GM12878 (cell line): Measurements from ENCODE around the gene GKAP1. TPM values are rescaled to one million over a fixed set of nuclear protein-coding genes. Genes with fewer than 3 reads are reported as not detected.

ENCODE experiments used
- FOXM1 ChIP-seq: IDR thresholded peaks from 2 replicates; pipeline ENCODE4 v1.6.1; 2012; ENCODE audit warnings: low read depth, mild to moderate bottlenecking, inconsistent platforms, low read length, moderate library complexity
- MXI1 ChIP-seq: fragments of 150-350 bp; IDR thresholded peaks from 2 replicates; pipeline ENCODE4 v1.6.1; 2011; ENCODE audit warnings: low read depth, mild to moderate bottlenecking, inconsistent platforms, low read length, improper control_type of control experiment
- PAX8 ChIP-seq: fragments of 450-650 bp; IDR thresholded peaks from 2 replicates; pipeline ENCODE4 v1.6.1; 2017; ENCODE audit warnings: mild to moderate bottlenecking, moderate library complexity
- PKNOX1 ChIP-seq: fragments of 450-650 bp; IDR thresholded peaks from 2 replicates; pipeline ENCODE4 v1.6.1; 2016; ENCODE audit warnings: mild to moderate bottlenecking
- POLR2AphosphoS2 ChIP-seq: IDR thresholded peaks from 2 replicates; pipeline ENCODE4 v1.6.1; 2011; ENCODE audit warnings: low read depth, mild to moderate bottlenecking, low read length, improper control_type of control experiment, moderate library complexity
- SREBF1 ChIP-seq: IDR thresholded peaks from 2 replicates; pipeline ENCODE4 v1.6.1; 2012; ENCODE audit warnings: mild to moderate bottlenecking, low read length
- STAT3 ChIP-seq: IDR thresholded peaks from 2 replicates; pipeline ENCODE4 v1.6.1; 2011; ENCODE audit warnings: low read depth, low read length, improper control_type of control experiment
- polyA plus RNA-seq, 11 experiments: library from polyadenylated mRNA; depleted of rRNA in 4 of 11; unstranded in 6 of 11; stranded (reverse) in 5 of 11; fragments of >200 nt; fragmentation: Nextera tagmentation in 4 of 11; fragmentation: Illumina TruSeq in 1 of 11; extraction: Ambion mirVana in 4 of 11; extraction: Trizol in 1 of 11; gene quantifications; 1 replicate in 1 of 11; 2 replicates in 10 of 11; pipeline versions ENCODE4 v1.2.1 to v1.2.3, GENCODE V29; 2011 to 2016; ENCODE audit warnings: inconsistent platforms in 2 of 11, missing spikeins in 2 of 11, low read depth in 1 of 11
- total RNA-seq, 4 experiments: library from RNA; depleted of rRNA in 3 of 4; stranded (reverse); fragments of >200 nt in 3 of 4; fragmentation: Illumina TruSeq in 1 of 4; extraction: Trizol in 1 of 4; gene quantifications; 2 replicates each; pipeline versions ENCODE4 v1.2.1 to v1.2.3, GENCODE V29; 2013 to 2021
- TF ChIP-seq, protein P1 (sequence below): fragments of 450-650 bp; IDR thresholded peaks from 2 replicates; pipeline ENCODE4 v1.6.1; 2016; ENCODE audit warnings: mild to moderate bottlenecking, moderate library complexity, borderline replicate concordance
- TF ChIP-seq, protein P2 (sequence below): IDR thresholded peaks from 2 replicates; pipeline ENCODE4 v1.6.1; 2011; ENCODE audit warnings: borderline replicate concordance, low read depth, mild to moderate bottlenecking, moderate library complexity, low read length; ENCODE audit not compliant: insufficient read depth, poor library complexity, severe bottlenecking

Gene GKAP1
- total and polyA plus RNA-seq, 10 of the 15 experiments (the other 5 are each of a cell fraction or from before 2014, with no cell fraction given): 0.92 to 5.1 (median 2.7) TPM

DNA sequence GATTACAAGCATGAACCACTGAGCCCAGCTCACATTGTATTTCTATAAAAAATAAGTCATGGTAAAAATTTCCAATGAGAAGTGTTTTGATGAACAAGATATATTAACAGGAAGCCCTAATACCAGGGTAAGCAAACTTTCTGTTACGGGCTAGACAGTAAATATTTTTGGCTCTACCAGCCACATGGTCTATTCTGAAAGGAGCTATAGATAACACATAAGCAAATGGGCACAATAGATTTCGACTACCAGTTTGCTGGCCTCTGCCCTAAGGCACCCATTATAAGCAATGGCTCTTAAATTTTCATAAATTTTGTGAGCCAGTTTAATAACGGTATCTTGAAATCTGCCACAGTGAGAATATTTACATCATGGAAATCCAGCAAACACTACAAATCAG lies 118.0 kb downstream of the GKAP1 start (continued):
- TF ChIP-seq, protein P1, sequence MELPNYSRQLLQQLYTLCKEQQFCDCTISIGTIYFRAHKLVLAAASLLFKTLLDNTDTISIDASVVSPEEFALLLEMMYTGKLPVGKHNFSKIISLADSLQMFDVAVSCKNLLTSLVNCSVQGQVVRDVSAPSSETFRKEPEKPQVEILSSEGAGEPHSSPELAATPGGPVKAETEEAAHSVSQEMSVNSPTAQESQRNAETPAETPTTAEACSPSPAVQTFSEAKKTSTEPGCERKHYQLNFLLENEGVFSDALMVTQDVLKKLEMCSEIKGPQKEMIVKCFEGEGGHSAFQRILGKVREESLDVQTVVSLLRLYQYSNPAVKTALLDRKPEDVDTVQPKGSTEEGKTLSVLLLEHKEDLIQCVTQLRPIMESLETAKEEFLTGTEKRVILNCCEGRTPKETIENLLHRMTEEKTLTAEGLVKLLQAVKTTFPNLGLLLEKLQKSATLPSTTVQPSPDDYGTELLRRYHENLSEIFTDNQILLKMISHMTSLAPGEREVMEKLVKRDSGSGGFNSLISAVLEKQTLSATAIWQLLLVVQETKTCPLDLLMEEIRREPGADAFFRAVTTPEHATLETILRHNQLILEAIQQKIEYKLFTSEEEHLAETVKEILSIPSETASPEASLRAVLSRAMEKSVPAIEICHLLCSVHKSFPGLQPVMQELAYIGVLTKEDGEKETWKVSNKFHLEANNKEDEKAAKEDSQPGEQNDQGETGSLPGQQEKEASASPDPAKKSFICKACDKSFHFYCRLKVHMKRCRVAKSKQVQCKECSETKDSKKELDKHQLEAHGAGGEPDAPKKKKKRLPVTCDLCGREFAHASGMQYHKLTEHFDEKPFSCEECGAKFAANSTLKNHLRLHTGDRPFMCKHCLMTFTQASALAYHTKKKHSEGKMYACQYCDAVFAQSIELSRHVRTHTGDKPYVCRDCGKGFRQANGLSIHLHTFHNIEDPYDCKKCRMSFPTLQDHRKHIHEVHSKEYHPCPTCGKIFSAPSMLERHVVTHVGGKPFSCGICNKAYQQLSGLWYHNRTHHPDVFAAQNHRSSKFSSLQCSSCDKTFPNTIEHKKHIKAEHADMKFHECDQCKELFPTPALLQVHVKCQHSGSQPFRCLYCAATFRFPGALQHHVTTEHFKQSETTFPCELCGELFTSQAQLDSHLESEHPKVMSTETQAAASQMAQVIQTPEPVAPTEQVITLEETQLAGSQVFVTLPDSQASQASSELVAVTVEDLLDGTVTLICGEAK: no peak
- TF ChIP-seq PKNOX1 (no peak), PAX8 (no peak), SREBF1 (no peak), STAT3 (no peak), FOXM1 (no peak), POLR2AphosphoS2 (no peak), MXI1 (no peak)
- TF ChIP-seq, protein P2, sequence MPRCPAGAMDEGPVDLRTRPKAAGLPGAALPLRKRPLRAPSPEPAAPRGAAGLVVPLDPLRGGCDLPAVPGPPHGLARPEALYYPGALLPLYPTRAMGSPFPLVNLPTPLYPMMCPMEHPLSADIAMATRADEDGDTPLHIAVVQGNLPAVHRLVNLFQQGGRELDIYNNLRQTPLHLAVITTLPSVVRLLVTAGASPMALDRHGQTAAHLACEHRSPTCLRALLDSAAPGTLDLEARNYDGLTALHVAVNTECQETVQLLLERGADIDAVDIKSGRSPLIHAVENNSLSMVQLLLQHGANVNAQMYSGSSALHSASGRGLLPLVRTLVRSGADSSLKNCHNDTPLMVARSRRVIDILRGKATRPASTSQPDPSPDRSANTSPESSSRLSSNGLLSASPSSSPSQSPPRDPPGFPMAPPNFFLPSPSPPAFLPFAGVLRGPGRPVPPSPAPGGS: no peak
